Measurements from ENCODE around the gene HFE. TPM values are rescaled to one million over a fixed set of nuclear protein-coding genes. Genes with fewer than 3 reads are reported as not detected.

HFE gene
- total and polyA plus RNA-seq, 9 donors: 3.1 to 7.2 (median 4.6) TPM

DNA sequence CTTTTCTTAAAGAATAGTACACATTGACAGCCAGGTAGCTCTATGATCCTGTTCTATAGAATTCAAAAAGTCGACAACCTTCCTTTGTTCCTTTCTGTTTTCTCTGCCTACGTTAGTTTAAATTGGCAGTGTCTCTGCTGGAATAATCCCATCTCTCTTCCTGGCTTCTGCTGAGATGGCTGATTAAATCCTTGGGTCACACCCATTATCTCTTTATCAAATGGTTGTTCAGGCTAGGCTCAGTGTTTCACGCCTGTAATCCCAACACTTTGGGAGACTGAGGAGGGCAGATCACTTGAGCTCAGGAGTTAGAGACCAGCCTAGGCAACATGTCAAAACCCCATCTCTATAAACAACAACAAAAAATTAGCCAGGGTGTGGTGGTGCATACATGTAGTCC lies 44.4 kb downstream of the HFE start:
- Histone ChIP-seq H3K27me3 (ENCODE audit: control insufficient read depth, insufficient read depth, low read length) (no peaks in the 10 kb centered on the region), H3K36me3 (ENCODE audit: control insufficient read depth, insufficient read depth, low read length) (peaks cover 13% of the 10 kb centered on the region), H3K27ac (ENCODE audit: low read length) (no peak overlapping the region), H3K9me3 (replicated peaks; ENCODE audit: control insufficient read depth, low read depth, low read length) (no peaks in the 10 kb centered on the region), H3K4me1 (ENCODE audit: control insufficient read depth, insufficient read depth, low read length) (no peaks in the 10 kb centered on the region), H3K4me3 (ENCODE audit: low read length) (no peak overlapping the region)
- WGBS (ENCODE audit: insufficient coverage): 60% methylated on average over 1 of the region's 3 CpGs
- no peak for DNase-seq

GRCh38 chr6:26133730-26134129 lies 46.5 kb downstream of the HFE start:
- Histone ChIP-seq H3K9me3 (replicated peaks; ENCODE audit: control insufficient read depth, low read depth, low read length) (no peaks in the 10 kb centered on the region), H3K27me3 (ENCODE audit: control insufficient read depth, insufficient read depth, low read length) (no peaks in the 10 kb centered on the region), H3K4me3 (ENCODE audit: low read length) (no peak overlapping the region), H3K36me3 (ENCODE audit: control insufficient read depth, insufficient read depth, low read length) (peaks cover 7% of the 10 kb centered on the region), H3K27ac (ENCODE audit: low read length) (no peak overlapping the region), H3K4me1 (ENCODE audit: control insufficient read depth, insufficient read depth, low read length) (no peaks in the 10 kb centered on the region)
- 85% methylated on average over 2 of the region's 2 CpGs for WGBS (ENCODE audit: insufficient coverage)
- DNase-seq: no peak

DNA sequence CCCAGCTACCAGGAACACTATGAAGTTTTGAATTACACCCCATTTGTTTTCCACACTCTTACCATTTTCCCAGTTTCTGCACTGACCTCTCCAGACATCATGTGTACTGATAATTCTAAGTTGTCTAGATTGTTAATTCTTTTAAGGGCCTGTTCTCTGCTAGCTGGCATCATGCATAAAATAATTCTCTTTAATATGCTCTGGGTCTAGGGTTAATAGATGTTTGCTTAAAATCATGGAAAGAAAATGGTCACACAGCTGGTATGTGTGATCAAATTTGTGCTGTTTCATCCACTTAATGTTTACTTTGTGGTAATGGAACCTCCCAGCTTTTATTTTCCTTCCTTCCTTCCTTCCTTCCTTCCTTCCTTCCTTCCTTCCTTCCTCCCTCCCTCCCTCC lies 49.1 kb downstream of the HFE start:
- no peaks in the 10 kb centered on the region for H3K9me3 ChIP-seq (replicated peaks; ENCODE audit: control insufficient read depth, low read depth, low read length)
- H3K4me1 ChIP-seq (ENCODE audit: control insufficient read depth, insufficient read depth, low read length): no peaks in the 10 kb centered on the region
- H3K27ac ChIP-seq (ENCODE audit: low read length): no peak overlapping the region
- H3K27me3 ChIP-seq (ENCODE audit: control insufficient read depth, insufficient read depth, low read length): no peaks in the 10 kb centered on the region
- H3K4me3 ChIP-seq (ENCODE audit: low read length): no peak overlapping the region
- DNase-seq: no peak
- H3K36me3 ChIP-seq (ENCODE audit: control insufficient read depth, insufficient read depth, low read length): peaks cover 5% of the 10 kb centered on the region

DNA sequence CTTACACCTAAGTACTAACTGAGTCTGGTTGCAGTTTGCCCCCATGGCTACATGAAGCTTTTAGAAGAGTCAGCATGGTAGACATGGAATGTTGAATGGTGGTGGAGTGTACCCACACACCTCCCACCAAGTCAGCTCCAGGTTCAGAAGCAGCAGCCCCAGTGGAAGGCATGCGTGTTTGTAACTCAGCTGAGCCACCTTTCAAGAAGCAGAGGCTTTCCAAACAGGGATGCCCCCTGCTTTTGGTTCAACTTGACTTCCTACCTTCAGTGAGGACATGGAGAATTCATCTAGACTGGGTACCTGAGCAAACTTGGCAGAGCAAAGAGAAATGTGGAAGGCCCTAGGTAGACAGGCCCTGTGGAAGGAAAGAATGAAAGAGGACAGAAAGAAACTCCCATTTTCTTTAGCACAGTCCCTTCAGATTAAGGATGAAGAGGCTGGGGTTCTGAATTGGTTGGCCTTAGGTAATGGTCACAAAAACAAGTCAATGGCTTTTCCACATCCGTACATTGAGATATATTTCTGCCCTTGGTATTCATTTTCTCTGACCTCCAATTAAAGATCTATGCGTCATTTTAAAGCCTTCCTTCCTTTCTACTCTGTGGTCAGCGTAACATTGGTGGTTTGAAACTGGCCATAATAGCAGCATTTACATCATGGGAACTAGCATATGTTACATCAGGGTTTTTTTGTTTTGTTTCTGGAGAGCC lies 53.2 kb downstream of the HFE start:
- peaks cover 3% of the 10 kb centered on the region for H3K36me3 ChIP-seq (ENCODE audit: control insufficient read depth, insufficient read depth, low read length)
- WGBS (ENCODE audit: insufficient coverage): no CpG with 5 or more reads among the region's 4 CpGs
- H3K4me3 ChIP-seq (ENCODE audit: low read length): no peak overlapping the region
- no peaks in the 10 kb centered on the region for H3K9me3 ChIP-seq (replicated peaks; ENCODE audit: control insufficient read depth, low read depth, low read length)
- H3K4me1 ChIP-seq (ENCODE audit: control insufficient read depth, insufficient read depth, low read length): no peaks in the 10 kb centered on the region
- H3K27me3 ChIP-seq (ENCODE audit: control insufficient read depth, insufficient read depth, low read length): no peaks in the 10 kb centered on the region
- H3K27ac ChIP-seq (ENCODE audit: low read length): no peak overlapping the region
- DNase-seq: no peak

DNA sequence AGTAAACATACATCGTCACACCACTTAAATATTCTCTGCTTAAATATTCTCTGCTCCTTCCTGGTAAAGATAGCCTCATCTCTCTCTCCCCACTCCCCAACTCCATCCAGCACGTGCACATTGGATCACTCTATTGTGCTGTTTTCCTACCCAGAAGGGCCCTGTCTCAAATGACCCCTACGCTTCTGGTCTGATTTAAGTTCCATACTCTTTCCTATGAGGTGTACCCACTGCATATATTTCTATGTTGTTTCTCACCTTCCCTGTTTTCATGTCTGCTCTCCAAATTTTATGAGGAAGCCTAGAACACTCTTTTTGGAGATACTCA lies 53.7 kb downstream of the HFE start:
- no peaks in the 10 kb centered on the region for H3K9me3 ChIP-seq (replicated peaks; ENCODE audit: control insufficient read depth, low read depth, low read length)
- 85% methylated on average over 3 of the region's 3 CpGs for WGBS (ENCODE audit: insufficient coverage)
- no peaks in the 10 kb centered on the region for H3K4me1 ChIP-seq (ENCODE audit: control insufficient read depth, insufficient read depth, low read length)
- H3K27me3 ChIP-seq (ENCODE audit: control insufficient read depth, insufficient read depth, low read length): no peaks in the 10 kb centered on the region
- no peak overlapping the region for H3K27ac ChIP-seq (ENCODE audit: low read length)
- H3K36me3 ChIP-seq (ENCODE audit: control insufficient read depth, insufficient read depth, low read length): peaks cover 3% of the 10 kb centered on the region
- no peak for DNase-seq
- no peak overlapping the region for H3K4me3 ChIP-seq (ENCODE audit: low read length)

DNA sequence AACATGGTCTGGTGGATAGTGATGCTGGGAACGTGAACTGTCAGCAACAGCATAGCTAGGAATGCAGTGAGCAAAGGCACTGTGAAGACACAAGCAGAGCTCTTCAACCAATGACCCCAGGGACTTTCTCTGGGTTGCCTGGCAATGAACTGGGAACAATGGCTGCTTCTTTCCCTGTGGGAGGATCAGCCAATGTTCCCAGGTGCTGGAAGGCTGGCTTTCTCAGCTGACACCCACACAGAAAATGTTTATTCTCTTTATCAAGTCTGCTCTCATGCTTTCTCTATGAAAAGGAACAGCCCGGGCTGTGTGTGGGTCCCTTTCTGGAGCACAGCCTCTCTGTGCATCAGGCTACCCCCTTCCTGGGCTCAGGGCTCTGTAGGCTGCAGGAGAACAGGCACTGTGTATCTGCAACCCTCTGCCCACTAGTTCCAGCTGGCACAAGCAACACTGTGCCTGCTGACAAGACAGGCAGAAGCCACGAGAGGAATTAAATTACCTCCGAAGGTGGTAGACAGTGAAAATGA lies 54.2 kb downstream of the HFE start:
- H3K36me3 ChIP-seq (ENCODE audit: control insufficient read depth, insufficient read depth, low read length): peaks cover 3% of the 10 kb centered on the region
- no peak overlapping the region for H3K4me3 ChIP-seq (ENCODE audit: low read length)
- DNase-seq: no peak
- WGBS (ENCODE audit: insufficient coverage): 78% methylated on average over 1 of the region's 4 CpGs
- no peaks in the 10 kb centered on the region for H3K9me3 ChIP-seq (replicated peaks; ENCODE audit: control insufficient read depth, low read depth, low read length)
- H3K27ac ChIP-seq (ENCODE audit: low read length): no peak overlapping the region
- no peaks in the 10 kb centered on the region for H3K4me1 ChIP-seq (ENCODE audit: control insufficient read depth, insufficient read depth, low read length)
- H3K27me3 ChIP-seq (ENCODE audit: control insufficient read depth, insufficient read depth, low read length): no peaks in the 10 kb centered on the region

DNA sequence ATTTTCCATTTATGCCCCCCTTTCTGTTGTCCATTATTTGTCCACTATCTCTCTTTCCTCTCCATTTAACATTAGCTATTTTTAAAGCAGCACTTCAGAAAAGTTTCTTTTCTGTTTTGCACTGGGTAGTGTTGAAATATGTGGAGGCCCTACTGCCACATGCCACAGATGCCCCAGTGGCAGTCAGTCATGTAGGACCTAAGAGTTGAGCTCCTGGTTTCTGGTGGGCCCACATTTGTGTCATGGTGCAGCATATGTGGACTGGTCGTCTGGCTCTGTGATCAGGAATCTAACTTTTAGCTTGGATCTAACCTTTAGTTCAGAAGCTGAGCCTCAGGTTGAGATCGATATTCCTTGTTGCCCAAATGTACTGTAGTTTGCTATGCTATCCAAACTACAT lies 54.8 kb downstream of the HFE start:
- no peaks in the 10 kb centered on the region for H3K9me3 ChIP-seq (replicated peaks; ENCODE audit: control insufficient read depth, low read depth, low read length)
- H3K4me1 ChIP-seq (ENCODE audit: control insufficient read depth, insufficient read depth, low read length): no peaks in the 10 kb centered on the region
- H3K27ac ChIP-seq (ENCODE audit: low read length): no peak overlapping the region
- no peaks in the 10 kb centered on the region for H3K27me3 ChIP-seq (ENCODE audit: control insufficient read depth, insufficient read depth, low read length)
- DNase-seq: no peak
- peaks cover 3% of the 10 kb centered on the region for H3K36me3 ChIP-seq (ENCODE audit: control insufficient read depth, insufficient read depth, low read length)
- no peak overlapping the region for H3K4me3 ChIP-seq (ENCODE audit: low read length)
- 83% methylated on average over 1 of the region's 2 CpGs for WGBS (ENCODE audit: insufficient coverage)

Other genes with a start within 250 kb of the HFE start
- not detected for gene SLC17A3, start 213.2 kb upstream of the HFE start, total RNA-seq
- under 1 TPM in 2 of 8 donors, not detected in 6; 0.16 to 0.69 TPM for gene SLC17A3, start 213.2 kb upstream of the HFE start, polyA plus RNA-seq (ENCODE audit: insufficient read depth in 1 of 8, insufficient read length in 8 of 8, low replicate concordance in 1 of 8)
- not detected for gene SLC17A2, start 156.7 kb upstream of the HFE start, total RNA-seq
- under 1 TPM in 2 of 8 donors, not detected in 6; 0.09 to 0.11 TPM for gene SLC17A2, start 156.7 kb upstream of the HFE start, polyA plus RNA-seq (ENCODE audit: insufficient read depth in 1 of 8, insufficient read length in 8 of 8, low replicate concordance in 1 of 8)
- gene TRIM38, start 124.6 kb upstream of the HFE start, total RNA-seq: 4.8 TPM
- 10 to 100 TPM in 1 of 8 donors, 1 to 10 TPM in 7; 4.8 to 11.5 (median 6.2) TPM for gene TRIM38, start 124.6 kb upstream of the HFE start, polyA plus RNA-seq (ENCODE audit: insufficient read depth in 1 of 8, insufficient read length in 8 of 8, low replicate concordance in 1 of 8)